ENCODE results near the gene ZBED1.
"Not testable (repeated sequence)": the region's sequence is repeated elsewhere in the genome, so short reads cannot be mapped to it uniquely, and the experiment has no call there.

ZBED1 gene

GRCh38 chrX:2477313-2477712 is 23.5 kb downstream of the ZBED1 start:
- in situ Hi-C loops (cut with MboI; ENCODE audit: low sequenced_read_pairs), result not testable (repeated sequence)

DNA sequence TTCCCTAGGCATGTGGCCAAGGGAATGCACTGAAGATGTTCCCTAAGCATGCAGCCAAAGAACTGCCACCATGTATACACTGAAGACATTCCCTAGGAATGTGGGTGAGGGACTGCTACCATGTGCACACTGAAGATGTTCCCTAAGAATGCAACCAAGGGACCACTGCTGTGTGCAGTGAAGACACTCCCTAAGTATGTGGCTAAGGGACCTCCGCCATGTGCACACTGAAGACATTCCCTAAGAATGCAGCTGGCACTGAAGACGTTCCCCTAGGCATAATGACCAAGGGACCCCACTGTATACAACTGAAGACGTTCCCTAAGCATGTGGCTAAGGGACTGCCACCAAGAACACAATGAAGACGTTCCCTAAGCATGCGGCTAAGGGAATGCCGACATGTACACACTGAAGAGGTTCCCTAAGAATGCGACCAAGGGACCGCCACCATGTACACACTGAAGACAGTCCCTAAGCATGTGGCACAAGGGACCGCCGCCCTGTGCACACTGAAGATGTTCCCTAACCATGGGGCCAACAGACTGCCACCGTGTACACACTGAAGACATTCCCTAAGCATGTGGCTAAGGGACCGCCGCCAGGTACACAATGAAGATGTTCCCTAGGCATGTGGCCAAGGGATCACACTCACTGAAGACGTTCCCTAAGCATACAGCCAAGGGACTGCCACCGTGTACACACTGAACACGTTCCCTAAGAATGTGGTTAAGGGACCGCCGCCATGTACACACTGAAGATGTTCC is 25.6 kb downstream of the ZBED1 start:
- in situ Hi-C loops (cut with MboI; ENCODE audit: low sequenced_read_pairs), result no loop called here

GRCh38 chrX:2474280-2474962 is 26.4 kb downstream of the ZBED1 start:
- in situ Hi-C loops (cut with MboI; ENCODE audit: low sequenced_read_pairs), result no loop called here

GRCh38 chrX:2473064-2473463 is 27.7 kb downstream of the ZBED1 start:
- in situ Hi-C loops (cut with MboI; ENCODE audit: low sequenced_read_pairs), result not testable (repeated sequence)

- in situ Hi-C loops (cut with MboI; ENCODE audit: low sequenced_read_pairs), result no loop called here
Measured at GRCh38 chrX:2471641-2472040, 29.1 kb downstream of the ZBED1 start.

GRCh38 chrX:2471126-2471525 is 29.6 kb downstream of the ZBED1 start:
- in situ Hi-C loops (cut with MboI; ENCODE audit: low sequenced_read_pairs), result not testable (repeated sequence)

- in situ Hi-C loops (cut with MboI; ENCODE audit: low sequenced_read_pairs), result not testable (repeated sequence)
Measured at GRCh38 chrX:2469852-2470251, 30.9 kb downstream of the ZBED1 start.

- in situ Hi-C loops (cut with MboI; ENCODE audit: low sequenced_read_pairs), result no loop called here
Measured at GRCh38 chrX:2469196-2469685, 31.5 kb downstream of the ZBED1 start.

DNA sequence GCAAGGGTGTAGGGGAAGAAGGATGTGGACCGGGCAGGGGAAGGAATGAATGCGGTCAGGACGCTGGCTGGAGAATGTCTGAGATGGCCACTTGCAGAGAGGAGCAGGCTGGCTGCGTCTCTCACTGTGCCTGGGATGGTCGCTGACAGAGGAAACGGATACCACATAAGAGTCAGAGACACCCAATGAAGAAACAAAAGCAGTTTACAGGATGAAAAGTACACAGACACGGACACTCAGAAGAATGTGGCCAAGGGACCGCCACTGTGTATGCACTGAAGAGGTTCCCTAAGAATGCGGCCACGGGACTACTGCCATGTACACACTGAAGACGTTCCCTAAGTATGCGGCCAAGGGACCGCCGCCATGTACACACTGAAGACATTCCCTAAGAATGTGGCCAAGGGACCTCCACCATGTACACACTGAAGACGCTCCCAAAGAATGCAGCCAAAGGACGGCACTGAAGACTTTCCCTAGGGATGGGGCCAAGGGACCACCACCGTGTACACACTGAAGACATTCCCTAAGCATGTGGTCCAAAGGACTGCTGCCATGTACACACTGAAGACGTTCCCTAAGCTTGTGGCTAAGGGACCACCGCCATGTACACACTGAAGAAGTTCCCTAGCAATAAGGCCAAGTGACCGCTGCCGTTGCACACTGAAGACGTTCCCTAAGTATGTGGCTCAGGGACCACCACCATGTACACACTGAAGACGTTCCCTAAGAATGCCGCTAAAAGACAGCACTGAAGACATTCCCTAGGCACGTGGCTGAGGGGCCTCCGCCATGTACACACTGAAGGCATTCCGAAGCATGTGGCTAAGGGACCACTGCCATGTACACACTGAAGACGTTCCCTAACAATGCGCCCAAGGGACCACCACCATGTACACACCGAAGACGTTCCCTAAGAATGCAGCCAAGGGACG is 32.2 kb downstream of the ZBED1 start:
- in situ Hi-C loops (cut with MboI; ENCODE audit: low sequenced_read_pairs), result no loop called here

- in situ Hi-C loops (cut with MboI; ENCODE audit: low sequenced_read_pairs), result no loop called here
Measured at GRCh38 chrX:2466876-2467656, 33.7 kb downstream of the ZBED1 start.

DNA sequence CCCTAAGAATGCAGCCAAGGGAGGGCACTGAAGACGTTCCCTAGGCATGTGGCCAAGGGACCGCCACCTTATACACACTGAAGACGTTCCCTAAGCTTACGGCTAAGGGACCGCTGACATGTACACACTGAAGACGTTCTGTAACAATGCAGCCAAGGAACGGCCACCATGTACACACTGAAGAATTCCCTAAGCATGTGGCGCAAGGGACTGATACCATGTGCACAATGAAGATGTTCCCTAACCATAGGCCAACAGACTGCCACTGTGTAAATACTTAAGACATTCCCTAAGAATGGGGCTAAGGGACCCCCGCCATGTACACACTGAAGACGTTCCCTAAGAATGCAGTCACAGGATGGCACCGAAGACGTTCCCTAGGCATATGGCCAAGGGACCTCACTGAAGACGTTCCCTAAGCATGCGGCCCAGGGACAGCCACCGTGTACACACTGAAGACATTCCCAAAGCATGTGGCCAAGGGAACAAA is 36.1 kb downstream of the ZBED1 start:
- in situ Hi-C loops (cut with MboI; ENCODE audit: low sequenced_read_pairs), result no loop called here

DNA sequence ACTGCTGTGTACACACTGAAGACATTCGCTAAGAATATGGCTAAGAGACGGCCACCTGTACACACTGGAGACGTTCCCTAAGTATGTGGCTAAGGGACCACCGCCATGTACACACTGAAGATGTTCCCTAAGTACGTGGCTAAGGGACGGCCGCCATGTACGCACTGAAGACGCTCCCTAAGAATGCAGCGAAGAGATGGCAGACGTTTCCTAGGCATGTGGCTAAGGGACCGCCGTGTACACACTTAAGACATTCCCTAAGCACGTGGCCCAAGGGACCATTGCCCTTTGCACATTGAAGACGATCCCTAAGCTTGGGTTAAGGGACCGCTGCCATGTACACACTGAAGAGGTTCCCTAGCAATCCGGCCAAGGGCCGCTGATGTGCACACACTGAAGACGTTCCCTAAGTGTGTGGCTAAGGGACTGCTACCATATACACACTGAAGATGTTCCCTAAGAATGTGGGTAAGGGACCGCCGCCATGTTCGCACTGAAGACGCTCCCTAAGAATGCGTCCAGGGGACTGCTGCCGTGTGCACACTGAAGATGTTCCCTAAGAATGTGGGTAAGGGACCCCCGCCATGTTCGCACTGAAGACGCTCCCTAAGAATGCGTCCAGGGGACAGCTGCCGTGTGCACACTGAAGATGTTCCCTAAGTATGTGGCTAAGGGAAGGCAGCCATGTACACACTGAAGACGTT is 36.7 kb downstream of the ZBED1 start:
- in situ Hi-C loops (cut with MboI; ENCODE audit: low sequenced_read_pairs), result no loop called here

GRCh38 chrX:2463481-2463880 is 37.3 kb downstream of the ZBED1 start:
- in situ Hi-C loops (cut with MboI; ENCODE audit: low sequenced_read_pairs), result not testable (repeated sequence)

DNA sequence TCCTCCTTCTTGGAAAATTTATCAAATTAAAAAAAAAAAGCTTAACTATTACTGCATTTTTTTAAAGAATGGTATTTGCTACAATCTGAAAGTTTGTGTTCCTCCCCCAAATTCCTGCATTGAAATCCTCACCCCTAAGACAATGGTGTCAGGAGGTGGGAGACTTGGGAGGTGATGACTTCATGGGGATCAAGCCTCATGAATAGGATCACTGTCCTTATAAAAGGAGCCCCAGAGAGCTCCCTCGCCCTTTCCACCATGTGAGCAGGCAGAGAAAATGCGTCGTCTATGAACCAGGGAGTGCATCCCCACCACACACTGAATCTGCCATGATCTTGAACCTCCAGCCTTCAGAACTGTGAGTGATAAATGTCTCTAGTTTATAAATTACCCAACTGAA is 38.0 kb downstream of the ZBED1 start:
- in situ Hi-C loops (cut with MboI; ENCODE audit: low sequenced_read_pairs), result no loop called here

- in situ Hi-C loops (cut with MboI; ENCODE audit: low sequenced_read_pairs), result no loop called here
Measured at GRCh38 chrX:2462074-2462473, 38.7 kb downstream of the ZBED1 start.

DNA sequence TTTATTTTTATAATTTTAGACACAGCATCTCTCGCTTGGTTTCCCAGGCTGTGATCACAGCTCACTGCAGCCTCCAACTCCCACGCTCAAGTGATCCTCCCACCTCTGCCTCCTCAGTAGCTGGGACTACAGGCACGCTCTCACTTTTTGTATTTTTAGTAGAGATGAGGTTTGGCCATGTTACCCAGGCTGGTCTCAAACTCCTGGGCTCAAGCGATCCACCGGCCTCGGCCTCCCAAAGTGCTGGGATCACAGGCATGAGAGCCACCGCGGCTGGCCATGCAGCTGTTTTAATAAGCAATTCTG is 39.1 kb downstream of the ZBED1 start:
- in situ Hi-C loops (cut with MboI; ENCODE audit: low sequenced_read_pairs), result no loop called here

DNA sequence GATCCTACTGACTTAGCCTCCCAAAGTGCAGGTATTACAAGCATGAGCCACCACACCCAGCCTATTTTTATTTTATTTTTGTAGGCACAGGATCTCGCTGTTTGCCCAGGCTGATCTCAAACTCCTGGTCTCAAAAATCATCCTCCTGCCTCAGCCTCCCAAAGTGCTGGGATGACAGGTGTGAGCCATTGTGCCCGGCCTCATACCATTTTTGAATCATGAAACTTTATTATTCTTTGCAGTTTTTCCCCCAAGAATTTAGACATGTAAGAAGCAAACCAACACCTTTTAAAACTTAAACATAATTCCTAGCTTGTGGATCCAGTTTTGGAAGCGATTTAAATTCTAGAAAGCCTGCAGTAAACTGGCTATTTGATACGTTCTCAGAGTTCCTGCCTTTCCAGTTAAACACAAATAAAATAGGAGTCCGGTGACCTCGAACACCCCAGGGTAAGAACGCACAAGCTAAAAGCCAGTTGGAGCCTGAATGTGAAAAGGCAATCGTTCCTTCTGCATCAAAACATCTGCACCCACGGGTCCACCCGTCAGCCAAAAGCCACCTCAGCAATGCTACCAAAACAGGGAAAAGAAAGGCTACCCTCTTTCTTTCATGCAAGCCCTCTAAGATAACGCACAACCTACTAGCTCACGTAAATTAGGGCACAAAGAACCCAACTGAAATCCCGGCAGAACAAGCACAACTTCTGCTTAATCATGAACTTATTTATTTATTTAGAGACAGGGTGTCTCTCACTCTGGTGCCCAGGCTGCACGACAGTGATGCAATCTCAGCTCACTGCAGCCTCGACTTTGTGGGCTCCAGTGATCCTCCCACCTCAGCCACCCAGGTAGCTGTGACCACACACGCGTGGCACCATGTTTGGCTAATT is 39.7 kb downstream of the ZBED1 start:
- in situ Hi-C loops (cut with MboI; ENCODE audit: low sequenced_read_pairs), result not testable (repeated sequence)

GRCh38 chrX:2460048-2460447 is 40.7 kb downstream of the ZBED1 start:
- in situ Hi-C loops (cut with MboI; ENCODE audit: low sequenced_read_pairs), result not testable (repeated sequence)

- in situ Hi-C loops (cut with MboI; ENCODE audit: low sequenced_read_pairs), result no loop called here
Measured at GRCh38 chrX:2458309-2458708, 42.5 kb downstream of the ZBED1 start.

Data from hTERT RPE-1 (cell line).